ENCODE results near the gene MEIOB.

Gene MEIOB

GRCh38 chr16:1912215-1912543 is 40.2 kb upstream of the MEIOB start:
- no peak overlapping the region for H3K4me3 ChIP-seq (replicated peaks; ENCODE audit: low read depth, low read length)
- DNase-seq (ENCODE audit: extremely low read depth, low read depth), result no peak
- no peak for TF ChIP-seq CTCF (IDR thresholded peaks at IDR 0.05; ENCODE audit: low read depth, low read length, missing control alignments)

GRCh38 chr16:1911467-1912214 is 39.7 kb upstream of the MEIOB start:
- no peak overlapping the region for H3K4me3 ChIP-seq (replicated peaks; ENCODE audit: low read depth, low read length)
- DNase-seq (ENCODE audit: extremely low read depth, low read depth), result no peak
- TF ChIP-seq CTCF (IDR thresholded peaks at IDR 0.05; ENCODE audit: low read depth, low read length, missing control alignments), result no peak

GRCh38 chr16:1909561-1910231 is 37.7 kb upstream of the MEIOB start:
- no peak overlapping the region for H3K4me3 ChIP-seq (replicated peaks; ENCODE audit: low read depth, low read length)
- no peak for TF ChIP-seq CTCF (IDR thresholded peaks at IDR 0.05; ENCODE audit: low read depth, low read length, missing control alignments)
- no peak for DNase-seq (ENCODE audit: extremely low read depth, low read depth)

GRCh38 chr16:1908983-1909382 is 37.0 kb upstream of the MEIOB start:
- H3K4me3 ChIP-seq (replicated peaks; ENCODE audit: low read depth, low read length), result no peak overlapping the region
- no peak for DNase-seq (ENCODE audit: extremely low read depth, low read depth)

GRCh38 chr16:1908184-1908583 is 36.2 kb upstream of the MEIOB start:
- no peak for TF ChIP-seq CTCF (IDR thresholded peaks at IDR 0.05; ENCODE audit: low read depth, low read length, missing control alignments)
- no peak overlapping the region for H3K4me3 ChIP-seq (replicated peaks; ENCODE audit: low read depth, low read length)
- no peak for DNase-seq (ENCODE audit: extremely low read depth, low read depth)

More at GRCh38 chr16:1908983-1909382, 37.0 kb upstream of the MEIOB start:
- no peak for TF ChIP-seq CTCF (IDR thresholded peaks at IDR 0.05; ENCODE audit: low read depth, low read length, missing control alignments)

- H3K4me3 ChIP-seq (replicated peaks; ENCODE audit: low read depth, low read length), result no peak overlapping the region
- DNase-seq (ENCODE audit: extremely low read depth, low read depth), result no peak
- no peak for TF ChIP-seq CTCF (IDR thresholded peaks at IDR 0.05; ENCODE audit: low read depth, low read length, missing control alignments)
Observed at GRCh38 chr16:1907226-1907860, 35.4 kb upstream of the MEIOB start.
